ENCODE results near the gene PSMG4. TPM values are rescaled to one million over a fixed set of nuclear protein-coding genes. Genes with fewer than 3 reads are reported as not detected.

PSMG4 gene
- total and polyA plus RNA-seq, 10 of the 15 experiments (the other 5 are each of a cell fraction or from before 2014, with no cell fraction given), result 7.1 to 62.6 (median 29.8) TPM

DNA sequence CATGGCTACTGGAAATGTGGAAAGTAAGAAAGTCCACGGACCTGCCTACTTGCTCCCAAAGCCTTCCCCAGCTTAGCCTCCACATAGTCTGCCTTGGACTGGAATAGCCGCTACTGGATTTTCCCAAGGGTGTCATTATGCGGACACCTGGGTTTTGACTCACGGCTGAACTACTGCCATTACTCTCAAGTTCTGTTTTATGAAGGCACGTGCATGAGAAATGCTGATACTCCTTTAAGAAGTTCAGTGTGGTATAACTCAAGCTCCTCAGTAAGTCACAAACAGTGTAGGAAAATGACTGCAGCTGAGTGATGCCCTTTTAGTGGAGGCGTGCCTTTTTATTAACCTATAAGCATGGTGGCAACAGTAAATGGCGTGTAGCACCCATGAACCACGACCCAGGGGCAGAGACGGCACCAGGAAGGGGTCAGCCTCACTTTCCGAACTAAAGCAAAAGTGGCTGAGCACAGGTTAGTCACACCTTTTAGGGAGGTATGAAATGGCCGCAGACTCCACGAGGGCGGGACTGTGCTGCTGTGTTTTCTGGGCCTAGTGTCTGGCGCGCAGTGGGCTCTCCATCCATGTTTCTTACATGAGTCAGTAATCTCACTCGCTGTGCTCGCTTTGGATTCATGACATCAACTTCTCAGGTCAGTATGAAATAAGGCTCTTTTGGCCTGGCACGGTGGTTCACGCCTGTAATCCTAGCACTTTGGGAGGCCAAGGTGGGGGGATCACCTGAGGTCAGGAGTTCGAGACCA lies 23.9 kb downstream of the PSMG4 start:
- no peak for TF ChIP-seq CBX5 (IDR thresholded peaks at IDR 0.05; ENCODE audit: low read depth)
- no peak for TF ChIP-seq RAD51 (IDR thresholded peaks at IDR 0.05)
- no peak for TF ChIP-seq FOS (IDR thresholded peaks at IDR 0.05; ENCODE audit: borderline replicate concordance, extremely low read depth, insufficient read length)
- no peak for TF ChIP-seq SMARCA5 (IDR thresholded peaks at IDR 0.05)
- no peak for TF ChIP-seq WRNIP1 (IDR thresholded peaks at IDR 0.05; ENCODE audit: borderline replicate concordance, low read depth, low read length)
- no peak for TF ChIP-seq CEBPB (IDR thresholded peaks at IDR 0.05; ENCODE audit: borderline replicate concordance in 1 of 2, low read depth in 2 of 2, low read length in 2 of 2)
- TF ChIP-seq, protein P1, sequence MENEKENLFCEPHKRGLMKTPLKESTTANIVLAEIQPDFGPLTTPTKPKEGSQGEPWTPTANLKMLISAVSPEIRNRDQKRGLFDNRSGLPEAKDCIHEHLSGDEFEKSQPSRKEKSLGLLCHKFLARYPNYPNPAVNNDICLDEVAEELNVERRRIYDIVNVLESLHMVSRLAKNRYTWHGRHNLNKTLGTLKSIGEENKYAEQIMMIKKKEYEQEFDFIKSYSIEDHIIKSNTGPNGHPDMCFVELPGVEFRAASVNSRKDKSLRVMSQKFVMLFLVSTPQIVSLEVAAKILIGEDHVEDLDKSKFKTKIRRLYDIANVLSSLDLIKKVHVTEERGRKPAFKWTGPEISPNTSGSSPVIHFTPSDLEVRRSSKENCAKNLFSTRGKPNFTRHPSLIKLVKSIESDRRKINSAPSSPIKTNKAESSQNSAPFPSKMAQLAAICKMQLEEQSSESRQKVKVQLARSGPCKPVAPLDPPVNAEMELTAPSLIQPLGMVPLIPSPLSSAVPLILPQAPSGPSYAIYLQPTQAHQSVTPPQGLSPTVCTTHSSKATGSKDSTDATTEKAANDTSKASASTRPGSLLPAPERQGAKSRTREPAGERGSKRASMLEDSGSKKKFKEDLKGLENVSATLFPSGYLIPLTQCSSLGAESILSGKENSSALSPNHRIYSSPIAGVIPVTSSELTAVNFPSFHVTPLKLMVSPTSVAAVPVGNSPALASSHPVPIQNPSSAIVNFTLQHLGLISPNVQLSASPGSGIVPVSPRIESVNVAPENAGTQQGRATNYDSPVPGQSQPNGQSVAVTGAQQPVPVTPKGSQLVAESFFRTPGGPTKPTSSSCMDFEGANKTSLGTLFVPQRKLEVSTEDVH (IDR thresholded peaks at IDR 0.05; ENCODE audit: low read depth, partially characterized antibody), result no peak
- ChIA-PET CTCF (interaction anchor here (1.0 to 3.5 kb wide), 10 partner anchors 13 to 695 kb away, joined by 3 to 24 read pairs (median 4); no protein-coding TSS in a partner anchor), POLR2A (no interaction called here), RAD21 (ENCODE audit: unreplicated experiment) (interaction anchor here (1.0 to 4.3 kb wide), 6 partner anchors 9 to 449 kb away, joined by 3 to 55 read pairs (median 4); partner anchors contain the start of gene NQO2), SMC1A (ENCODE audit: uncharacterized antibody, unreplicated experiment) (interaction anchor here (0.8 to 4.4 kb wide), 10 partner anchors 17 to 449 kb away, joined by 3 to 51 read pairs (median 3); no protein-coding TSS in a partner anchor)
- no peak overlapping the region for H2AFZ ChIP-seq (ENCODE audit: control insufficient read depth, low read depth, low read length)
- in situ Hi-C loops (cut with MboI) (loop anchor here (5.0 kb wide), 1 partner anchor 450 kb away; no protein-coding TSS in a partner anchor), intact Hi-C loops (cut with micrococcal nuclease; ENCODE audit: unreplicated experiment) (no loop called here)
- FAIRE-seq (no peak), DNase-seq (ENCODE audit: low read depth, low spot score) (no peak), ATAC-seq (no peak)
- no peak overlapping the region for H3K9ac ChIP-seq (ENCODE audit: control insufficient read depth, insufficient read depth, low read length)
- no peak overlapping the region for H3K27ac ChIP-seq (ENCODE audit: control insufficient read depth, insufficient read depth)
- no peaks in the 10 kb centered on the region for H3K4me1 ChIP-seq (ENCODE audit: control insufficient read depth, insufficient read depth, low read length)
- no peaks in the 10 kb centered on the region; a peak in 1 of 4 replicates for H3K36me3 ChIP-seq (ENCODE audit: control insufficient read depth in 2 of 2, insufficient read depth in 2 of 2, low read length in 1 of 2)
- no peaks in the 10 kb centered on the region for H3K9me3 ChIP-seq (replicated peaks; ENCODE audit: control insufficient read depth, insufficient read depth, low read length)
- no peaks in the 10 kb centered on the region for H3K79me2 ChIP-seq (ENCODE audit: control insufficient read depth, insufficient read depth, low read length)
- no peaks in the 10 kb centered on the region for H4K20me1 ChIP-seq (ENCODE audit: control insufficient read depth, insufficient read depth)
- no peak overlapping the region for H3K4me2 ChIP-seq (ENCODE audit: control insufficient read depth, insufficient read depth)
- H3K4me3 ChIP-seq, result no peak overlapping the region
- WGBS (ENCODE audit: insufficient coverage, insufficient replicate concordance, low lambda C conversion rate, missing lambda C conversion rate), result 86% methylated on average over 20 of the region's 20 CpGs
- no TSS peak for BruUV-seq (replicated peaks)
- H3K27me3 ChIP-seq (replicated peaks in 1 of 2; ENCODE audit: control insufficient read depth in 2 of 2, insufficient read depth in 2 of 2, low read length in 1 of 2), result no peaks in the 10 kb centered on the region

Data from GM12878 (cell line).